ENCODE measurements around the gene ABHD10.
"Not testable (repeated sequence)": the region's sequence is repeated elsewhere in the genome, so short reads cannot be mapped to it uniquely, and the experiment has no call there.

Gene ABHD10

DNA sequence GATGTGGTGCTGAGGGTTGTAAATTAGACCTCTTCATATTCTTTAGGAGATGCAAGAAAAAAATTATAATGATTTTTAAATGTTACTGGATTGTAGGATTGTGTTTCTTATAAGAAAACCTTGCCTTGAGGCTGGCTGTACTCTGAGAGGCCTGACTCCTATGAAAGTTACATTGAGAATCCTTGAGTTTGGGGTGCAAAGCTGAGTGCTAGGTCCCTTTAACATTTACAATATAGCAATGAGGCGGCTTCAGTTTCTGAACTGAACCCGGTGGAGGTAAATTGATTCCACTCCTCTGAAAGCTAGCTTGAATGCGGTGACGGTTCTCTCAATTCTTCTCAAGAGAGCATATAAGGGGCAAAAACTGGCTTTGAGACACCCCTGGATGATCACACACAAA is 55.6 kb downstream of the ABHD10 start, which contains the start of gene TMPRSS7:
Gene TMPRSS7, plus strand, starts transcription at position 301 of the 400 bp plus-strand sequence. CDS start 110 bp downstream, outside the sequence.
- no peak for DNase-seq (ENCODE audit: low read depth)

DNA sequence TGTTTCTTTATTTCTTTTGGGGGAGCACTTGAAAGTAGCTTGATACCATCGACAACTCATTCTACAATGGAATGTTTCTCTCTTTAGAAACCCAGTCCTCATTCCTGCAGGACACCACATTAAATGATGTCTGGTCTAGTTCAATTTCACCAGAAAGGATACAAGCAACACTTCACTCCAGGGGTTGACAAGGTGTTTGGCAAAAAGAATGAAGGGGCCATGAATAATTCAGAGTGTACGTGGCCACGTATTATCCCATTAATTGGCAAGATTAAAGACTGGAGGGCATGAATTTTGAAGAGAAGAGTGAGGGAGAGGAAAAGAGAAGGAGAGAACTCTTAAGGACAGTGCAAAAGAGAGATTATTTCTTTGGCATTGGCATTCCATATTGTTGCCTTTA is 56.4 kb downstream of the ABHD10 start:
- no peak for DNase-seq (ENCODE audit: low read depth)

DNA sequence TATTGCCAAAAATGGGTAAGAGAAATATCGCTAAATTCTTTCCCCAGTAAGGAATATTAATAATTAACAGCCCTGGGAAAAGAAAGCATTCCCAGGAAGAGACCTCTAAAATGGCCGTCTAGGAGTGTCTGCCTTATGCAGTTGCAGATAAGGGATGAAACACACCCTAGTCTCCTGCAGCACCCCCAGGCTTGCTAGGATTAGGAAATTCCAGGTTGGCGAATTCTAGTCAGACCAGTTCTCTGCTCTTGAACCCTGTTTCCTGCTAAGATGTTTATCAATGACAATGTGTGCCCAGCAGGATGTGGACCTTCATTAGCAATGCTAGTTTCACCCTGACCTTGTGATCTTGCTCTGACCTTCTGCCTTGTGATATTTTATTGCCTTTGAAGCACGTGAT is 58.4 kb downstream of the ABHD10 start:
- not testable (repeated sequence) for DNase-seq (ENCODE audit: low read depth)

DNA sequence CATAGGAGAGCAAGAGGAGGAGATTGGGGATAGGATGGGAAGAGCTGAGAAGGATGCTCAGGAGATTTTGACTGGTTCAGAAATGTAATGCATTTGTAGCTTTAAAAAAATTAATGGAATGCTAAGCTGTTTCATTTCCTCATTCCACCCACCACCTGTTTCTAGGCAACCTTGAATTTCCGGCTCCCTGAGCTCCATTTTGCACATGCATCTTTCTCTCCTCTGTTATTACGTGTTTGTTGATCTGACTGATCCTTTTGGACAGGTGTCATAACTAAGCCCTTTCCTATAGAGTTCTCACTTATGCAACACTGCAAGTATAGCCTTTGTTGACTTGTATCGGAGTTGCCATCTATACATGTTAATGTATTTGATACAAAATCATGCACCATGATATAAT is 60.0 kb downstream of the ABHD10 start:
- no peak for DNase-seq (ENCODE audit: low read depth)

DNA sequence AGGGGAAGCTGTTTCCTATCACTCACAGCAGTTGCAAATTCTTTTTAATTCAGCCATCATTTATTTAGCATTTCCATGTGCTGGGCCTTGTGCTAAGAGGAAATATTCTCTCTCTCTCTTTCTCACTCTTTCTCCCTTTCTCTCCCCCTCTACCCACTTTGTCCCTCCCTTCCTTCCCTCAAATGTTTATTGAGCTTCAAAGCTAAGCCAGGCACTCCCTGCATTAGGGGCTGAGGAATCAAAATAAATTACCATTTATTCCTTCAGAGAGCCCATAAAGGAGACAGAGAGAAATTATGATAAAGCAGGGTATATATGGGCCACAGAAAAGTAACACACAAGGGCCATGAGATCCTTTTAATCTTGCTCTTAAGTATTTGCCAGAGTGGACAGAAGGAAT is 62.5 kb downstream of the ABHD10 start:
- no peak for DNase-seq (ENCODE audit: low read depth)

DNA sequence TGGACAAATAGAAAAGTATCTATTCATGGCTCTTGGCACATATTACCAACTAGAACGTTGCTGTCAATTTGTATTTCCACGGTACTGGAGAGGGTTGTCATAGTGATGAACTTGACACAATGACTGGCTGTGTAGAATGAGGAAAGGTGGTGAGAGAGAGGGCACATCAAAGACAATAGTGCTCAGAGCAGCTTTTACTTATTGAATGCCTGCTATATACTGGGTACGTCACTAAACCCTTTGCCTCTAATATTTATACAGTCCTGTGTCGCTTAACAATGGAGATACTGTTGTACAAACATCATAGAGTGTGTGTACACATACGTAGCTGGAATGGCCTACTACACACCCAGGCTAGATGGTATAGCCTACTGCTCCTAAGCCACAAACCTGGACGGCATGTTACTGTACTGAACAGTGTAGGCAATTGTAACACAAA is 64.0 kb downstream of the ABHD10 start:
- no peak for DNase-seq (ENCODE audit: low read depth)
